Liver (tissue), 3 donors: ENCODE measurements around the gene AKNA.

Experiments
- CTCF ChIP-seq: fragments of 150-350 bp; IDR thresholded peaks from 2 replicates; pipeline ENCODE4 v1.5.1; 2017; ENCODE audit warnings: improper control_type of control experiment, low read depth, low read length; ENCODE audit not compliant: missing input control
- GABPA ChIP-seq, 2 donors: IDR thresholded peaks in 1 of 2; conservative IDR thresholded peaks in 1 of 2; 2 replicates each; pipeline ENCODE4 v1.6.1; 2016; ENCODE audit warnings: antibody characterized with exemption in 2 of 2, mild to moderate bottlenecking in 1 of 2, moderate library complexity in 1 of 2
- RXRA ChIP-seq, 2 donors: IDR thresholded peaks; 2 replicates each; pipeline ENCODE4 v1.6.1; 2017 to 2018; ENCODE audit warnings: antibody characterized with exemption in 2 of 2, mild to moderate bottlenecking in 1 of 2
- SP1 ChIP-seq: IDR thresholded peaks from 2 replicates; pipeline ENCODE4 v1.6.1; 2018; ENCODE audit warnings: antibody characterized with exemption, mild to moderate bottlenecking
- TF ChIP-seq, protein P1 (sequence below): IDR thresholded peaks from 2 replicates; pipeline ENCODE4 v1.6.1; 2016; ENCODE audit warnings: antibody characterized with exemption, mild to moderate bottlenecking
- TF ChIP-seq, protein P2 (sequence below): IDR thresholded peaks from 2 replicates; pipeline ENCODE4 v1.6.1; 2016; ENCODE audit warnings: antibody characterized with exemption
- TF ChIP-seq, protein P3 (sequence below): IDR thresholded peaks from 2 replicates; pipeline ENCODE4 v1.6.1; 2016; ENCODE audit warnings: antibody characterized with exemption
- donor health status: healthy.
- donor health status: healthy.

DNA sequence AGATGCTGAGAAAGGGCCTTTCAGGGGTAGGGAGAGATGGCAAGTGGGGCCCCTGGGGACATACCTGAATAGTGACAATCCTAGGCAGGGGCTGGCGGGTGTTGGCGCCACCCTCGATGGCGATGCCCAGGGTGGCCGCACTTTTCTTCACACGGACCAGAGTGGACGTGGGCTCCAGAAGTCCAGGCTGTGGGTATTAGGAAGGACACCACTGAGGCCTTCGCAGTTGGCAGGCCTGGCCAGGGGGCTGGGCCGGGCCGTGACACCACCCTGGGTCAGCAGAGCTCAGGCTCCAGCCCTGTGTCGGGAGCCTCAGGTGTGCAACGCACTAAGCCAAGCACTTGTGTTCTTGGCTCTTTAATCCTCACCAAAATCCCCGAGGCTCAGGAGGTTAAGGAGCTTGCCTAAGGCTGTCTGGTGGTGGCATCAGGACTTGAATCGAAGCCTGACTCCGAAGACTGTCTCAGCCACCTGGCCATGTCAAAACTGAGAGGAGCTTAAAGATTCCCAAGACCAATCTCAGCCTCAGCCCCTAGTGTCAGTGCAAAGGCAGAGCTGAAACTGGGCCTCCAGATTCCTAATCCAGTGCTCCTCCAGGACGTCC, 15.5 kb upstream of the AKNA start:
- TF ChIP-seq CTCF (no peak), GABPA (IDR thresholded peaks at IDR 0.05 in 1 of 2, conservative IDR thresholded peaks at IDR 0.05 in 1 of 2) (no peak), RXRA (IDR thresholded peaks at IDR 0.05) (no peak), SP1 (no peak)
- TF ChIP-seq, protein P1, sequence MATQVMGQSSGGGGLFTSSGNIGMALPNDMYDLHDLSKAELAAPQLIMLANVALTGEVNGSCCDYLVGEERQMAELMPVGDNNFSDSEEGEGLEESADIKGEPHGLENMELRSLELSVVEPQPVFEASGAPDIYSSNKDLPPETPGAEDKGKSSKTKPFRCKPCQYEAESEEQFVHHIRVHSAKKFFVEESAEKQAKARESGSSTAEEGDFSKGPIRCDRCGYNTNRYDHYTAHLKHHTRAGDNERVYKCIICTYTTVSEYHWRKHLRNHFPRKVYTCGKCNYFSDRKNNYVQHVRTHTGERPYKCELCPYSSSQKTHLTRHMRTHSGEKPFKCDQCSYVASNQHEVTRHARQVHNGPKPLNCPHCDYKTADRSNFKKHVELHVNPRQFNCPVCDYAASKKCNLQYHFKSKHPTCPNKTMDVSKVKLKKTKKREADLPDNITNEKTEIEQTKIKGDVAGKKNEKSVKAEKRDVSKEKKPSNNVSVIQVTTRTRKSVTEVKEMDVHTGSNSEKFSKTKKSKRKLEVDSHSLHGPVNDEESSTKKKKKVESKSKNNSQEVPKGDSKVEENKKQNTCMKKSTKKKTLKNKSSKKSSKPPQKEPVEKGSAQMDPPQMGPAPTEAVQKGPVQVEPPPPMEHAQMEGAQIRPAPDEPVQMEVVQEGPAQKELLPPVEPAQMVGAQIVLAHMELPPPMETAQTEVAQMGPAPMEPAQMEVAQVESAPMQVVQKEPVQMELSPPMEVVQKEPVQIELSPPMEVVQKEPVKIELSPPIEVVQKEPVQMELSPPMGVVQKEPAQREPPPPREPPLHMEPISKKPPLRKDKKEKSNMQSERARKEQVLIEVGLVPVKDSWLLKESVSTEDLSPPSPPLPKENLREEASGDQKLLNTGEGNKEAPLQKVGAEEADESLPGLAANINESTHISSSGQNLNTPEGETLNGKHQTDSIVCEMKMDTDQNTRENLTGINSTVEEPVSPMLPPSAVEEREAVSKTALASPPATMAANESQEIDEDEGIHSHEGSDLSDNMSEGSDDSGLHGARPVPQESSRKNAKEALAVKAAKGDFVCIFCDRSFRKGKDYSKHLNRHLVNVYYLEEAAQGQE: no peak
- TF ChIP-seq, protein P2, sequence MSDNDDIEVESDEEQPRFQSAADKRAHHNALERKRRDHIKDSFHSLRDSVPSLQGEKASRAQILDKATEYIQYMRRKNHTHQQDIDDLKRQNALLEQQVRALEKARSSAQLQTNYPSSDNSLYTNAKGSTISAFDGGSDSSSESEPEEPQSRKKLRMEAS: no peak
- TF ChIP-seq, protein P3, sequence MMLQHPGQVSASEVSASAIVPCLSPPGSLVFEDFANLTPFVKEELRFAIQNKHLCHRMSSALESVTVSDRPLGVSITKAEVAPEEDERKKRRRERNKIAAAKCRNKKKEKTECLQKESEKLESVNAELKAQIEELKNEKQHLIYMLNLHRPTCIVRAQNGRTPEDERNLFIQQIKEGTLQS: no peak
